ENCODE measurements around the gene MRPL49.

Gene MRPL49

DNA sequence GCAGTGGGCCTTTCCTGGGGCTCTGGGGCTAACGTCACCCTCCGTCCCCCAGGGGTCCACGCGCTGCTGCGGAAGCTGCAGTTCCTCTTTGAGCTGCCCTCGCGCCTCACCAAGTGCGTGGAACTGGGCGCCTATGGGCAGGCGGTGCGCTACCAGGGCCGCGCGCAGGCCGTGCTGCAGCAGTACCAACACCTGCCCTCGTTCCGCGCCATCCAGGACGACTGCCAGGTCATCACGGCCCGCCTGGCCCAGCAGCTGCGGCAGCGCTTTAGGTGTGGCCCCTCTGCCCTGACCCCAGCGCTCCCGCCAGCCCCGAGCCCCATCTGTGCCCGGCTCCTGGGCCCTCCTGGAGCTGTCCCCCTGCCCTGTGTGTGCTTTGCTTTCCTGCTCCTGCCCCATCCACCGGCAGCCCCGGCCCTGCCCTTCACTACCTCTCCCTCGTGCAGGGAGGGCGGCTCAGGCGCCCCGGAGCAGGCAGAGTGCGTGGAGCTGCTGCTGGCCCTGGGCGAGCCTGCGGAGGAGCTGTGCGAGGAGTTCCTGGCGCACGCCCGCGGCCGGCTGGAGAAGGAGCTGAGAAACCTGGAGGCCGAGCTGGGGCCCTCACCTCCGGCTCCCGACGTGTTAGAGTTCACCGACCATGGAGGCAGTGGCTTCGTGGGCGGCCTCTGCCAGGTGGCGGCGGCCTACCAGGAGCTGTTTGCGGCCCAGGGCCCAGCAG lies 14.2 kb upstream of the MRPL49 start (continued):
- TF ChIP-seq, protein P1, sequence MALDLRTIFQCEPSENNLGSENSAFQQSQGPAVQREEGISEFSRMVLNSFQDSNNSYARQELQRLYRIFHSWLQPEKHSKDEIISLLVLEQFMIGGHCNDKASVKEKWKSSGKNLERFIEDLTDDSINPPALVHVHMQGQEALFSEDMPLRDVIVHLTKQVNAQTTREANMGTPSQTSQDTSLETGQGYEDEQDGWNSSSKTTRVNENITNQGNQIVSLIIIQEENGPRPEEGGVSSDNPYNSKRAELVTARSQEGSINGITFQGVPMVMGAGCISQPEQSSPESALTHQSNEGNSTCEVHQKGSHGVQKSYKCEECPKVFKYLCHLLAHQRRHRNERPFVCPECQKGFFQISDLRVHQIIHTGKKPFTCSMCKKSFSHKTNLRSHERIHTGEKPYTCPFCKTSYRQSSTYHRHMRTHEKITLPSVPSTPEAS (tag by site-specific recombination; IDR thresholded peaks at IDR 0.05), result no peak
- TF ChIP-seq, protein P2, sequence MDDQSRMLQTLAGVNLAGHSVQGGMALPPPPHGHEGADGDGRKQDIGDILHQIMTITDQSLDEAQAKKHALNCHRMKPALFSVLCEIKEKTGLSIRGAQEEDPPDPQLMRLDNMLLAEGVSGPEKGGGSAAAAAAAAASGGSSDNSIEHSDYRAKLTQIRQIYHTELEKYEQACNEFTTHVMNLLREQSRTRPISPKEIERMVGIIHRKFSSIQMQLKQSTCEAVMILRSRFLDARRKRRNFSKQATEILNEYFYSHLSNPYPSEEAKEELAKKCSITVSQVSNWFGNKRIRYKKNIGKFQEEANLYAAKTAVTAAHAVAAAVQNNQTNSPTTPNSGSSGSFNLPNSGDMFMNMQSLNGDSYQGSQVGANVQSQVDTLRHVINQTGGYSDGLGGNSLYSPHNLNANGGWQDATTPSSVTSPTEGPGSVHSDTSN (CRISPR knock-in tag; IDR thresholded peaks at IDR 0.05), result no peak
- TF ChIP-seq BCL11B (tag by site-specific recombination; IDR thresholded peaks at IDR 0.05; ENCODE audit: low read depth) (no peak), ZNF324 (tag by site-specific recombination; IDR thresholded peaks at IDR 0.05) (no peak)

DNA sequence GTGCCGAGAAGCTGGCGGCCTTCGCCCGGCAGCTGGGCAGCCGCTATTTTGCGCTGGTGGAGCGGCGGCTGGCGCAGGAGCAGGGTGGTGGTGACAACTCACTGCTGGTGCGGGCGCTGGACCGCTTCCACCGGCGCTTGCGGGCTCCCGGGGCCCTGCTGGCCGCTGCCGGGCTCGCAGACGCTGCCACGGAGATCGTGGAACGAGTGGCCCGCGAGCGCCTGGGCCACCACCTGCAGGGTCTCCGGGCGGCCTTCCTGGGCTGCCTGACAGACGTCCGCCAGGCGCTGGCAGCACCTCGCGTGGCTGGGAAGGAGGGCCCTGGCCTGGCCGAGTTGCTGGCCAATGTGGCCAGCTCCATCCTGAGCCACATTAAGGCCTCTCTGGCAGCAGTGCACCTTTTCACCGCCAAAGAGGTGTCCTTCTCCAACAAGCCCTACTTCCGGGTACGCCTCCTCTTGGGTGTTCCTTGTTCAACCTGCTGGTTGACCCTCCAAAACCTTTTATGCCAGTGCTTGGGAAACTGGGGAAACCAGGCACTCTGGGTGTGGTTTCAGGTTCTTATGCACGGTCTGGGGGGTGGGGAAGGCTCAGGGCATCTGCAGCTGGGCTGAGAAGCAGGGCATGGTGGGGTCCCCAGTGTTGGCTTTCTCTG lies 13.5 kb upstream of the MRPL49 start:
- TF ChIP-seq ZNF561 (tag by site-specific recombination; IDR thresholded peaks at IDR 0.05; ENCODE audit: borderline replicate concordance) (no peak), ZEB2 (tag by site-specific recombination; IDR thresholded peaks at IDR 0.05) (no peak), ZNF10 (tag by site-specific recombination; IDR thresholded peaks at IDR 0.05) (no peak), SCRT2 (tag by site-specific recombination; IDR thresholded peaks at IDR 0.05) (no peak), ZNF112 (tag by site-specific recombination; IDR thresholded peaks at IDR 0.05) (no peak), ZNF169 (tag by site-specific recombination; IDR thresholded peaks at IDR 0.05) (no peak), ZNF341 (tag by site-specific recombination; IDR thresholded peaks at IDR 0.05; ENCODE audit: low read depth) (no peak), ZNF16 (tag by site-specific recombination; IDR thresholded peaks at IDR 0.05; ENCODE audit: low read depth) (no peak), ZNF76 (tag by site-specific recombination; IDR thresholded peaks at IDR 0.05; ENCODE audit: borderline replicate concordance, low read depth) (no peak), ZNF423 (tag by site-specific recombination; IDR thresholded peaks at IDR 0.05) (no peak), ZNF600 (tag by site-specific recombination; IDR thresholded peaks at IDR 0.05) (no peak), YY1 (tag by site-specific recombination; IDR thresholded peaks at IDR 0.05) (no peak), ZNF792 (tag by site-specific recombination; IDR thresholded peaks at IDR 0.05) (no peak), ZNF747 (tag by site-specific recombination; IDR thresholded peaks at IDR 0.05) (no peak)
- TF ChIP-seq, protein P3, sequence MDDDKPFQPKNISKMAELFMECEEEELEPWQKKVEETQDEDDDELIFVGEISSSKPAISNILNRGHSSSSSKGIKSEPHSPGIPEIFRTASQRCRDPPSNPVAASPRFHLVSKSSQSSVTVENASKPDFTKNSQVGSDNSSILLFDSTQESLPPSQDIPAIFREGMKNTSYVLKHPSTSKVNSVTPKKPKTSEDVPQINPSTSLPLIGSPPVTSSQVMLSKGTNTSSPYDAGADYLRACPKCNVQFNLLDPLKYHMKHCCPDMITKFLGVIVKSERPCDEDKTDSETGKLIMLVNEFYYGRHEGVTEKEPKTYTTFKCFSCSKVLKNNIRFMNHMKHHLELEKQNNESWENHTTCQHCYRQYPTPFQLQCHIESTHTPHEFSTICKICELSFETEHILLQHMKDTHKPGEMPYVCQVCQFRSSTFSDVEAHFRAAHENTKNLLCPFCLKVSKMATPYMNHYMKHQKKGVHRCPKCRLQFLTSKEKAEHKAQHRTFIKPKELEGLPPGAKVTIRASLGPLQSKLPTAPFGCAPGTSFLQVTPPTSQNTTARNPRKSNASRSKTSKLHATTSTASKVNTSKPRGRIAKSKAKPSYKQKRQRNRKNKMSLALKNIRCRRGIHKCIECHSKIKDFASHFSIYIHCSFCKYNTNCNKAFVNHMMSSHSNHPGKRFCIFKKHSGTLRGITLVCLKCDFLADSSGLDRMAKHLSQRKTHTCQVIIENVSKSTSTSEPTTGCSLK (tag by site-specific recombination; IDR thresholded peaks at IDR 0.05), result no peak
- TF ChIP-seq, protein P1 (tag by site-specific recombination; IDR thresholded peaks at IDR 0.05), result no peak
- ChIA-PET POLR2A (interaction anchor here (0.8 to 1.3 kb wide), 2 partner anchors 12 to 14 kb away, joined by 3 to 5 read pairs; partner anchors contain the start of genes FAU, MRPL49 and VPS51), CTCF (interaction anchor here (0.6 to 4.4 kb wide), 5 partner anchors 9 to 245 kb away, joined by 3 to 37 read pairs (median 5); partner anchors contain the start of genes FAU, MRPL49 and ZNHIT2)
- H3K4me3 ChIP-seq (ENCODE audit: low read depth, low read length), result no peak overlapping the region
- H3K9me3 ChIP-seq (ENCODE audit: control insufficient read depth, insufficient read depth, low read depth, low read length), result no peaks in the 10 kb centered on the region
- peaks cover 0 to 33% of the 10 kb centered on the region in 2 experiments; a peak in 2 of 3 replicates for H3K36me3 ChIP-seq (ENCODE audit: control insufficient read depth in 2 of 2, insufficient read depth in 1 of 2, low read length in 2 of 2)
- H3K4me1 ChIP-seq (ENCODE audit: control insufficient read depth, insufficient read depth, low read length), result peaks cover 14% of the 10 kb centered on the region
- no peak overlapping the region for H3K27ac ChIP-seq (ENCODE audit: extremely low read depth, low read depth, low read length)

All from HEK293 (cell line).